Loucy (cell line): ENCODE measurements around the gene TRAF3IP1.

Experiments used
- H2AFZ ChIP-seq: fragments of 200-600 bp; sonication (generic); 2 replicates; pipeline ENCODE4 v1.6.0; 2016; ENCODE audit warnings: antibody characterized with exemption, mild to moderate bottlenecking, low read length, moderate library complexity
- H3F3A ChIP-seq: fragments of 200-600 bp; 2 replicates; pipeline ENCODE4 v1.6.0; 2016; ENCODE audit warnings: antibody characterized with exemption, low read depth, mild to moderate bottlenecking
- H3K27me3 ChIP-seq: fragments of 200-600 bp; sonication (generic); 2 replicates; pipeline ENCODE4 v1.6.1; 2014; ENCODE audit warnings: low read length, mild to moderate bottlenecking; ENCODE audit not compliant: insufficient read depth, poor library complexity, severe bottlenecking
- H3K36me3 ChIP-seq: fragments of 200-600 bp; sonication (generic); 2 replicates; pipeline ENCODE4 v1.6.1; 2016; ENCODE audit warnings: low read length; ENCODE audit not compliant: insufficient read depth
- H3K4me1 ChIP-seq: fragments of 200-600 bp; sonication (generic); 2 replicates; pipeline ENCODE4 v1.5.1; 2014; ENCODE audit warnings: low read length, mild to moderate bottlenecking; ENCODE audit not compliant: insufficient read depth, poor library complexity, severe bottlenecking
- H3K4me2 ChIP-seq: fragments of 200-600 bp; sonication (generic); 2 replicates; pipeline ENCODE4 v1.6.0; 2014; ENCODE audit warnings: antibody characterized with exemption, low read length, low read depth, mild to moderate bottlenecking; ENCODE audit not compliant: poor library complexity, severe bottlenecking
- H3K4me3 ChIP-seq: fragments of 200-600 bp; sonication (generic); 2 replicates; pipeline ENCODE4 v1.5.1; 2014; ENCODE audit warnings: low read length, mild to moderate bottlenecking, mixed read lengths; ENCODE audit not compliant: poor library complexity, severe bottlenecking
- H3K79me2 ChIP-seq: fragments of 200-600 bp; sonication (generic); 2 replicates; pipeline ENCODE4 v1.6.1; 2014; ENCODE audit warnings: low read length; ENCODE audit not compliant: insufficient read depth
- H3K9ac ChIP-seq: fragments of 200-600 bp; sonication (generic); 2 replicates; pipeline ENCODE4 v1.6.0; 2014; ENCODE audit warnings: mild to moderate bottlenecking, low read depth, low read length, moderate library complexity; ENCODE audit not compliant: poor library complexity, severe bottlenecking
- H3K9me2 ChIP-seq: fragments of 200-600 bp; sonication (generic); replicated peaks from 2 replicates; pipeline ENCODE4 v1.6.1; 2016; ENCODE audit warnings: low read depth, low read length, mixed read lengths
- H3K9me3 ChIP-seq: fragments of 200-600 bp; sonication (generic); 2 replicates; pipeline ENCODE4 v1.6.1; 2014; ENCODE audit warnings: mild to moderate bottlenecking, antibody characterized with exemption, low read length, low read depth; ENCODE audit not compliant: insufficient read depth
- H4K20me1 ChIP-seq: fragments of 200-600 bp; sonication (generic); 2 replicates; pipeline ENCODE4 v1.6.0; 2014; ENCODE audit warnings: antibody characterized with exemption, low read length, mild to moderate bottlenecking; ENCODE audit not compliant: insufficient read depth, poor library complexity, severe bottlenecking
- CTCF ChIP-seq: fragments of 200-600 bp; sonication (generic); conservative IDR thresholded peaks from 2 replicates; pipeline ENCODE4 v1.5.1; 2014; ENCODE audit warnings: mild to moderate bottlenecking, antibody characterized with exemption, low read length
- EZH2phosphoT487 ChIP-seq: fragments of 200-600 bp; IDR thresholded peaks from 2 replicates; pipeline ENCODE4 v1.6.1; 2018; ENCODE audit warnings: antibody characterized with exemption, mild to moderate bottlenecking, moderate library complexity, borderline replicate concordance

The TRAF3IP1 gene

GRCh38 chr2:238280083-238280825, 40.1 kb upstream of the TRAF3IP1 start:
- Histone ChIP-seq H3K9ac (no peak overlapping the region), H2AFZ (no peak overlapping the region), H3K4me2 (no peak overlapping the region), H3K36me3 (peaks cover 22% of the 10 kb centered on the region; the same call in 1 of the 2 replicates), H4K20me1 (peaks cover 13% of the 10 kb centered on the region), H3K79me2 (peaks cover 62% of the 10 kb centered on the region), H3F3A (no peaks in the 10 kb centered on the region), H3K4me3 (no peak overlapping the region), H3K9me2 (no peaks in the 10 kb centered on the region), H3K4me1 (peaks cover 36% of the 10 kb centered on the region), H3K9me3 (no peaks in the 10 kb centered on the region), H3K27me3 (no peaks in the 10 kb centered on the region)
- TF ChIP-seq CTCF (no peak), EZH2phosphoT487 (no peak)

GRCh38 chr2:238281826-238282480, 38.4 kb upstream of the TRAF3IP1 start:
- Histone ChIP-seq H3K9ac (no peak overlapping the region), H3K4me3 (no peak overlapping the region), H3K4me1 (peaks cover 53% of the 10 kb centered on the region), H4K20me1 (peaks cover 22% of the 10 kb centered on the region), H3K79me2 (peaks cover 79% of the 10 kb centered on the region), H2AFZ (no peak overlapping the region), H3F3A (no peaks in the 10 kb centered on the region), H3K9me3 (no peaks in the 10 kb centered on the region), H3K4me2 (peak overlapping the region; percentile 0), H3K36me3 (peaks cover 6% of the 10 kb centered on the region; the same call in 1 of the 2 replicates), H3K9me2 (no peaks in the 10 kb centered on the region), H3K27me3 (no peaks in the 10 kb centered on the region)
- TF ChIP-seq EZH2phosphoT487 (no peak), CTCF (no peak)

GRCh38 chr2:238282861-238283738, 37.2 kb upstream of the TRAF3IP1 start:
- Histone ChIP-seq H3K36me3 (no peaks in the 10 kb centered on the region), H3K4me3 (peak overlapping the region; percentile 21), H4K20me1 (peaks cover 34% of the 10 kb centered on the region), H3K79me2 (peaks cover 91% of the 10 kb centered on the region), H3K4me2 (peak overlapping the region; percentile 50), H2AFZ (no peak overlapping the region), H3K9me3 (no peaks in the 10 kb centered on the region), H3K27me3 (no peaks in the 10 kb centered on the region), H3K4me1 (peaks cover 62% of the 10 kb centered on the region), H3K9ac (peak overlapping the region; percentile 23), H3F3A (no peaks in the 10 kb centered on the region), H3K9me2 (no peaks in the 10 kb centered on the region)
- TF ChIP-seq EZH2phosphoT487 = no peak
- TF ChIP-seq CTCF = no peak
